DOHH2 (cell line): ENCODE results near the gene CNTNAP2.

ENCODE experiments used
- EZH2phosphoT487 ChIP-seq: fragments of 200-600 bp; sonication (generic); IDR thresholded peaks from 2 replicates; pipeline ENCODE4 v1.6.1; 2017; ENCODE audit warnings: borderline replicate concordance, mild to moderate bottlenecking, antibody characterized with exemption, low read length, moderate library complexity, mixed read lengths
- TF ChIP-seq, protein P1 (sequence below): fragments of 200-600 bp; sonication (generic); IDR thresholded peaks from one replicate; pipeline ENCODE4 v1.5.1; 2014; ENCODE audit warnings: antibody characterized with exemption, mild to moderate bottlenecking, low read depth, low read length; ENCODE audit not compliant: poor library complexity, severe bottlenecking

DNA sequence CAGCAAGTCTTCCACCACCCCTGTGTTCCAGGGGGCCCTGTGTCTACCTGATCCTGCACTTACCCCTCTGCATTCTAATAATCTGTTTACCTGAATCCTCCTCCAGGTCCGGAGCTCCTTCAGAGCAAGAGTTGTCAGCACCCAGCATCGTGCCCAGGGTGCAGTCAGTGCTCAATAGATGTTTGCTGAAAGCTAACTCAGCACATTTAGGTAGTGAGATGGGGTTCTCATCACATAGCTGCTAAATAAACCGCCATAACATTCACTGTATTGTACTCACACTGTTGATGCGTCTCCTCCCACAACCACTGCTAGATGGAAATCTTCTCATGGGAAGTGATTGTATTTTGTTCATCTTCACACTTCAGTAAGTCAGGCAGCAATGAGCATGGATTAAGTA lies 2097.5 kb downstream of the CNTNAP2 start:
- TF ChIP-seq, protein P1, sequence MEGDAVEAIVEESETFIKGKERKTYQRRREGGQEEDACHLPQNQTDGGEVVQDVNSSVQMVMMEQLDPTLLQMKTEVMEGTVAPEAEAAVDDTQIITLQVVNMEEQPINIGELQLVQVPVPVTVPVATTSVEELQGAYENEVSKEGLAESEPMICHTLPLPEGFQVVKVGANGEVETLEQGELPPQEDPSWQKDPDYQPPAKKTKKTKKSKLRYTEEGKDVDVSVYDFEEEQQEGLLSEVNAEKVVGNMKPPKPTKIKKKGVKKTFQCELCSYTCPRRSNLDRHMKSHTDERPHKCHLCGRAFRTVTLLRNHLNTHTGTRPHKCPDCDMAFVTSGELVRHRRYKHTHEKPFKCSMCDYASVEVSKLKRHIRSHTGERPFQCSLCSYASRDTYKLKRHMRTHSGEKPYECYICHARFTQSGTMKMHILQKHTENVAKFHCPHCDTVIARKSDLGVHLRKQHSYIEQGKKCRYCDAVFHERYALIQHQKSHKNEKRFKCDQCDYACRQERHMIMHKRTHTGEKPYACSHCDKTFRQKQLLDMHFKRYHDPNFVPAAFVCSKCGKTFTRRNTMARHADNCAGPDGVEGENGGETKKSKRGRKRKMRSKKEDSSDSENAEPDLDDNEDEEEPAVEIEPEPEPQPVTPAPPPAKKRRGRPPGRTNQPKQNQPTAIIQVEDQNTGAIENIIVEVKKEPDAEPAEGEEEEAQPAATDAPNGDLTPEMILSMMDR, result no peak
- no peak for TF ChIP-seq EZH2phosphoT487
